Smooth muscle cell (in vitro differentiated cells): ENCODE measurements around the gene PHETA1. TPM values are rescaled to one million over a fixed set of nuclear protein-coding genes. Genes with fewer than 3 reads are reported as not detected.
"Not testable (repeated sequence)": the region's sequence is repeated elsewhere in the genome, so short reads cannot be mapped to it uniquely, and the experiment has no call there.

ENCODE experiments used
- DNase-seq: peaks from one replicate; lab custom pipeline; 2025; ENCODE audit not compliant: unreplicated experiment; lab: John Stamatoyannopoulos, UW
- H2AFZ ChIP-seq: fragments of 200-600 bp; sonication (generic); 2 replicates; pipeline ENCODE4 v1.6.0; 2016; ENCODE audit warnings: antibody characterized with exemption, low read depth, mild to moderate bottlenecking
- H3F3A ChIP-seq: fragments of 200-600 bp; sonication (generic); 2 replicates; pipeline ENCODE4 v1.6.0; 2017; ENCODE audit warnings: antibody characterized with exemption, low read depth
- H3K27ac ChIP-seq: fragments of 200-600 bp; sonication (generic); 2 replicates; pipeline ENCODE4 v1.5.1; 2016; ENCODE audit warnings: low read depth, mild to moderate bottlenecking
- H3K27me3 ChIP-seq: fragments of 200-600 bp; sonication (generic); 2 replicates; pipeline ENCODE4 v1.6.1; 2016; ENCODE audit warnings: low read depth, mild to moderate bottlenecking
- H3K36me3 ChIP-seq: fragments of 200-600 bp; sonication (generic); 2 replicates; pipeline ENCODE4 v1.5.1; 2016; ENCODE audit warnings: low read depth
- H3K4me1 ChIP-seq: fragments of 200-600 bp; sonication (generic); 2 replicates; pipeline ENCODE4 v1.5.1; 2016; ENCODE audit warnings: low read depth
- H3K4me2 ChIP-seq: fragments of 200-600 bp; sonication (generic); 2 replicates; pipeline ENCODE4 v1.6.0; 2016; ENCODE audit warnings: mild to moderate bottlenecking
- H3K4me3 ChIP-seq: fragments of 200-600 bp; sonication (generic); 2 replicates; pipeline ENCODE4 v1.5.1; 2016; ENCODE audit warnings: mild to moderate bottlenecking
- H3K79me2 ChIP-seq: fragments of 200-600 bp; sonication (generic); 2 replicates; pipeline ENCODE4 v1.6.0; 2016; ENCODE audit warnings: low read depth, mild to moderate bottlenecking
- H3K9ac ChIP-seq: fragments of 200-600 bp; sonication (generic); 2 replicates; pipeline ENCODE4 v1.6.0; 2016; ENCODE audit warnings: low read depth
- H3K9me3 ChIP-seq: fragments of 200-600 bp; sonication (generic); replicated peaks from 2 replicates; pipeline ENCODE4 v1.5.1; 2016; ENCODE audit warnings: low read depth
- H4K20me1 ChIP-seq: fragments of 200-600 bp; sonication (generic); 2 replicates; pipeline ENCODE4 v1.6.0; 2016; ENCODE audit warnings: low read depth
- CTCF ChIP-seq: fragments of 200-600 bp; sonication (generic); IDR thresholded peaks from 2 replicates; pipeline ENCODE4 v1.5.1; 2017; ENCODE audit warnings: borderline replicate concordance, mild to moderate bottlenecking, antibody characterized with exemption; ENCODE audit not compliant: insufficient read depth, poor library complexity, severe bottlenecking
- WGBS: methylation state at CpG from one replicate; pipeline ENCODE4 v1.1.7; 2016; ENCODE audit warnings: low lambda C conversion rate; 5-methylcytosine and 5-hydroxymethylcytosine counted together
- polyA plus RNA-seq: library from polyadenylated mRNA; unstranded; fragments of >200 nt; fragmentation: Nextera tagmentation; extraction: Ambion mirVana; gene quantifications from 2 replicates; pipeline ENCODE4 v1.2.1, GENCODE V29; 2016
- total RNA-seq: library from RNA; depleted of rRNA; stranded (reverse); fragments of >200 nt; gene quantifications from 2 replicates; pipeline ENCODE4 v1.2.3, GENCODE V29; 2014

PHETA1 gene
- total and polyA plus RNA-seq, 2 experiments from 2014 or later, result 2.9 to 9.3 TPM

GRCh38 chr12:111405859-111406473 lies 37.1 kb upstream of the PHETA1 start, which contains the start of gene SH2B3:
SH2B3 (plus strand) TSS chr12:111405923; CDS start chr12:111418146, 12,223 bp downstream.
- 0% methylated on average over 30 of the region's 80 CpGs for WGBS
- Histone ChIP-seq H3K27me3 (no peaks in the 10 kb centered on the region), H3K79me2 (peaks cover 40% of the 10 kb centered on the region), H4K20me1 (peaks cover 17% of the 10 kb centered on the region), H3K9me3 (no peaks in the 10 kb centered on the region), H3K4me2 (peak within 1 kb of the TSS; percentile 97), H2AFZ (peak within 1 kb of the TSS; percentile 43), H3K4me1 (peaks cover 32% of the 10 kb centered on the region), H3K27ac (peak within 1 kb of the TSS; percentile 72), H3K9ac (peak within 1 kb of the TSS; percentile 80), H3K36me3 (no peaks in the 10 kb centered on the region), H3F3A (peaks cover 13% of the 10 kb centered on the region), H3K4me3 (peak within 1 kb of the TSS; percentile 87)
- no peak for DNase-seq
- TF ChIP-seq CTCF, result no peak

GRCh38 chr12:111405149-111405858 lies 36.4 kb upstream of the PHETA1 start:
- Histone ChIP-seq H3F3A (peaks cover 13% of the 10 kb centered on the region), H4K20me1 (peaks cover 17% of the 10 kb centered on the region), H3K4me2 (peak overlapping the region; percentile 97), H3K4me1 (peaks cover 28% of the 10 kb centered on the region), H3K79me2 (peaks cover 40% of the 10 kb centered on the region), H2AFZ (no peak overlapping the region), H3K9me3 (no peaks in the 10 kb centered on the region), H3K4me3 (peak overlapping the region; percentile 87), H3K27ac (peak overlapping the region; percentile 72), H3K27me3 (no peaks in the 10 kb centered on the region), H3K36me3 (no peaks in the 10 kb centered on the region), H3K9ac (no peak overlapping the region)
- peak; percentile 91 for DNase-seq
- 2% methylated on average over 42 of the region's 59 CpGs for WGBS
- TF ChIP-seq CTCF, result peak; percentile 50

- Histone ChIP-seq H3K27ac (peak overlapping the region; percentile 72), H3K27me3 (no peaks in the 10 kb centered on the region), H4K20me1 (peaks cover 17% of the 10 kb centered on the region), H3F3A (peaks cover 13% of the 10 kb centered on the region), H3K4me1 (peaks cover 21% of the 10 kb centered on the region), H3K4me2 (peak overlapping the region; percentile 83), H3K36me3 (no peaks in the 10 kb centered on the region), H3K79me2 (peaks cover 37% of the 10 kb centered on the region), H3K4me3 (peak overlapping the region; percentile 87), H2AFZ (no peak overlapping the region), H3K9me3 (no peaks in the 10 kb centered on the region), H3K9ac (no peak overlapping the region)
- no peak for TF ChIP-seq CTCF
- WGBS, result 47% methylated on average over 14 of the region's 21 CpGs
- peak; percentile 56 for DNase-seq
Measured at GRCh38 chr12:111404362-111405148, 35.7 kb upstream of the PHETA1 start.

GRCh38 chr12:111402490-111402824 lies 33.6 kb upstream of the PHETA1 start:
- H3K9ac ChIP-seq, H3K4me3 ChIP-seq, H3K4me2 ChIP-seq, H3K36me3 ChIP-seq, DNase-seq, H3K9me3 ChIP-seq, H3K27me3 ChIP-seq, H2AFZ ChIP-seq: not testable (repeated sequence)
- Histone ChIP-seq H4K20me1 (peaks cover 10% of the 10 kb centered on the region), H3F3A (peaks cover 22% of the 10 kb centered on the region), H3K4me1 (peaks cover 13% of the 10 kb centered on the region), H3K27ac (peak overlapping the region; percentile 22), H3K79me2 (peaks cover 16% of the 10 kb centered on the region)
- 89% methylated on average over 9 of the region's 9 CpGs for WGBS
